A673 (cell line): ENCODE results near the gene CPLX1.

Source experiments
- EZH2 ChIP-seq: fragments of 200-600 bp; sonication (generic); IDR thresholded peaks from 2 replicates; pipeline ENCODE4 v1.6.1; 2017; ENCODE audit warnings: borderline replicate concordance, low read depth, mild to moderate bottlenecking, mixed read lengths, antibody characterized with exemption, low read length; ENCODE audit not compliant: poor library complexity, severe bottlenecking
- TF ChIP-seq, protein P1 (sequence below): fragments of 300-800, 200-600 bp; sonication (generic); conservative IDR thresholded peaks from 2 replicates; pipeline ENCODE4 v1.5.1; 2017; ENCODE audit warnings: low read depth, mild to moderate bottlenecking, antibody characterized with exemption, low read length, moderate library complexity, mixed read lengths

DNA sequence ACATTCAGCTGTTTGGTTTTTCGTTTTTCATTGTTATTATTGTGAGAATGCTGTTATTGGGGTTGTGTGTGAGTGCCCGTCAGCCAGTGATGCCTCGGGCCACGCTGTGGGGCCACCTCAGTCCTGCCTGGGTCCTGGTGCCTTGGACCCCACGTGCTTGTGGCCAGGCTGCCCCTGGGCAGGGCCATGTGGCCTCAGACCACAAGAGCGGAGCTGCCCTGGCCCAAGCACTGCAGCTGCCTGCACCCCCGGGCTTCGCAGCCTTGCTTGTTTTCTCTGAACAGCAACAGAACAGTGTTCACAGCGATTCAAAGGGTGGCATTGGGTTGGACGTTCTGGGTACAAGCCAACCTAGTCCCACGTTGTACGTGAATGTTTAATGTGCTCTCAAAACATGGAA, 56.9 kb downstream of the CPLX1 start:
- TF ChIP-seq, protein P1, sequence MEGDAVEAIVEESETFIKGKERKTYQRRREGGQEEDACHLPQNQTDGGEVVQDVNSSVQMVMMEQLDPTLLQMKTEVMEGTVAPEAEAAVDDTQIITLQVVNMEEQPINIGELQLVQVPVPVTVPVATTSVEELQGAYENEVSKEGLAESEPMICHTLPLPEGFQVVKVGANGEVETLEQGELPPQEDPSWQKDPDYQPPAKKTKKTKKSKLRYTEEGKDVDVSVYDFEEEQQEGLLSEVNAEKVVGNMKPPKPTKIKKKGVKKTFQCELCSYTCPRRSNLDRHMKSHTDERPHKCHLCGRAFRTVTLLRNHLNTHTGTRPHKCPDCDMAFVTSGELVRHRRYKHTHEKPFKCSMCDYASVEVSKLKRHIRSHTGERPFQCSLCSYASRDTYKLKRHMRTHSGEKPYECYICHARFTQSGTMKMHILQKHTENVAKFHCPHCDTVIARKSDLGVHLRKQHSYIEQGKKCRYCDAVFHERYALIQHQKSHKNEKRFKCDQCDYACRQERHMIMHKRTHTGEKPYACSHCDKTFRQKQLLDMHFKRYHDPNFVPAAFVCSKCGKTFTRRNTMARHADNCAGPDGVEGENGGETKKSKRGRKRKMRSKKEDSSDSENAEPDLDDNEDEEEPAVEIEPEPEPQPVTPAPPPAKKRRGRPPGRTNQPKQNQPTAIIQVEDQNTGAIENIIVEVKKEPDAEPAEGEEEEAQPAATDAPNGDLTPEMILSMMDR, result no peak
- no peak for TF ChIP-seq EZH2
